ENCODE results near the gene SYAP1. TPM values are rescaled to one million over a fixed set of nuclear protein-coding genes. Genes with fewer than 3 reads are reported as not detected.
"Not testable (repeated sequence)": the region's sequence is repeated elsewhere in the genome, so short reads cannot be mapped to it uniquely, and the experiment has no call there.

The SYAP1 gene
- total RNA-seq, 2 experiments from 2014 or later, result 19.7 to 20.0 TPM

DNA sequence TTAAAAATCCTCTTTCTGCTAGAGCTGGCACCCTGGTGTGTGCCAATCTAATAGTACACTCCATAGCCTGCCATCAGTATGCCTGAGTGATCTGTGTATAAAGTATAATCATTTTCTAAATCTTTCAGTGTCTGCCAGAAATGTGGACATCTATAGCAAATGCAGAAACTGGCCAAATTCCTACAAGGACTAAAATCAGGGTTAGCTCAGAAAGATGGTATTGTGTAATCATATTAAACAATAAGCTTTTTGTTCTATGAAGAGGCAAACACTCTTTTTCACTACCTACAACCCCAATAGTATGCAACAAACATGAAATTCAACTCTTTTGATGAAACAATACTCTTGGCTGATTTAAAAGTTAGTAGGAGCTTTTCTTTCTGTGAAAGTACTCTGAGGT is 59.1 kb downstream of the SYAP1 start:
- H3K36me3 ChIP-seq (ENCODE audit: insufficient read depth, low read length), result no peaks in the 10 kb centered on the region
- ChIA-PET CTCF (ENCODE audit: unreplicated experiment) (no interaction called here), POLR2A (interaction anchor here (0.6 to 0.8 kb wide), 2 partner anchors 16 to 26 kb away, joined by 3 to 4 read pairs; no protein-coding TSS in a partner anchor)
- TF ChIP-seq, protein P1, sequence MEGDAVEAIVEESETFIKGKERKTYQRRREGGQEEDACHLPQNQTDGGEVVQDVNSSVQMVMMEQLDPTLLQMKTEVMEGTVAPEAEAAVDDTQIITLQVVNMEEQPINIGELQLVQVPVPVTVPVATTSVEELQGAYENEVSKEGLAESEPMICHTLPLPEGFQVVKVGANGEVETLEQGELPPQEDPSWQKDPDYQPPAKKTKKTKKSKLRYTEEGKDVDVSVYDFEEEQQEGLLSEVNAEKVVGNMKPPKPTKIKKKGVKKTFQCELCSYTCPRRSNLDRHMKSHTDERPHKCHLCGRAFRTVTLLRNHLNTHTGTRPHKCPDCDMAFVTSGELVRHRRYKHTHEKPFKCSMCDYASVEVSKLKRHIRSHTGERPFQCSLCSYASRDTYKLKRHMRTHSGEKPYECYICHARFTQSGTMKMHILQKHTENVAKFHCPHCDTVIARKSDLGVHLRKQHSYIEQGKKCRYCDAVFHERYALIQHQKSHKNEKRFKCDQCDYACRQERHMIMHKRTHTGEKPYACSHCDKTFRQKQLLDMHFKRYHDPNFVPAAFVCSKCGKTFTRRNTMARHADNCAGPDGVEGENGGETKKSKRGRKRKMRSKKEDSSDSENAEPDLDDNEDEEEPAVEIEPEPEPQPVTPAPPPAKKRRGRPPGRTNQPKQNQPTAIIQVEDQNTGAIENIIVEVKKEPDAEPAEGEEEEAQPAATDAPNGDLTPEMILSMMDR (conservative IDR thresholded peaks at IDR 0.05; ENCODE audit: low read length), result no peak
- no peak for TF ChIP-seq EZH2phosphoT487 (IDR thresholded peaks at IDR 0.05; ENCODE audit: borderline replicate concordance, low read depth, low read length)
- no TSS peak for BruUV-seq (replicated peaks)
- no peak overlapping the region for H3K4me3 ChIP-seq (ENCODE audit: low read depth, low read length, poor library complexity, severe bottlenecking)
- no peaks in the 10 kb centered on the region for H4K20me1 ChIP-seq (ENCODE audit: insufficient read depth, low read length)
- H3K4me2 ChIP-seq (ENCODE audit: low read length), result no peak overlapping the region
- no peak overlapping the region for H3K27ac ChIP-seq (ENCODE audit: low read depth, low read length, poor library complexity, severe bottlenecking)
- DNase-seq (ENCODE audit: low spot score), result no peak
- H3K4me1 ChIP-seq (ENCODE audit: insufficient read depth, low read length, poor library complexity, severe bottlenecking), result no peaks in the 10 kb centered on the region
- H3K79me2 ChIP-seq (ENCODE audit: insufficient read depth, low read depth, low read length), result no peaks in the 10 kb centered on the region
- intact Hi-C loops (cut with micrococcal nuclease; ENCODE audit: unreplicated experiment), result no loop called here
- H2AFZ ChIP-seq (ENCODE audit: low read length), result no peak overlapping the region
- H3K9me2 ChIP-seq (ENCODE audit: insufficient read depth, low read length), result no peaks in the 10 kb centered on the region
- no peaks in the 10 kb centered on the region for H3K9me3 ChIP-seq (ENCODE audit: low read length)

- no peaks in the 10 kb centered on the region for H3K9me2 ChIP-seq (ENCODE audit: insufficient read depth, low read length)
- ChIA-PET CTCF (ENCODE audit: unreplicated experiment) (no interaction called here), POLR2A (interaction anchor here (0.6 to 0.8 kb wide), 2 partner anchors 16 to 26 kb away, joined by 3 to 4 read pairs; no protein-coding TSS in a partner anchor)
- DNase-seq (ENCODE audit: low spot score), result no peak
- no peak overlapping the region for H2AFZ ChIP-seq (ENCODE audit: low read length)
- H3K79me2 ChIP-seq (ENCODE audit: insufficient read depth, low read depth, low read length), result no peaks in the 10 kb centered on the region
- no peak overlapping the region for H3K4me3 ChIP-seq (ENCODE audit: low read depth, low read length, poor library complexity, severe bottlenecking)
- TF ChIP-seq, protein P1 (conservative IDR thresholded peaks at IDR 0.05; ENCODE audit: low read length), result no peak
- TF ChIP-seq EZH2phosphoT487 (IDR thresholded peaks at IDR 0.05; ENCODE audit: borderline replicate concordance, low read depth, low read length), result no peak
- H3K4me2 ChIP-seq (ENCODE audit: low read length), result no peak overlapping the region
- no TSS peak for BruUV-seq (replicated peaks)
- no peak overlapping the region for H3K27ac ChIP-seq (ENCODE audit: low read depth, low read length, poor library complexity, severe bottlenecking)
- no peaks in the 10 kb centered on the region for H3K4me1 ChIP-seq (ENCODE audit: insufficient read depth, low read length, poor library complexity, severe bottlenecking)
- no peaks in the 10 kb centered on the region for H4K20me1 ChIP-seq (ENCODE audit: insufficient read depth, low read length)
- intact Hi-C loops (cut with micrococcal nuclease; ENCODE audit: unreplicated experiment), result no loop called here
- no peaks in the 10 kb centered on the region for H3K9me3 ChIP-seq (ENCODE audit: low read length)
- H3K36me3 ChIP-seq (ENCODE audit: insufficient read depth, low read length), result no peaks in the 10 kb centered on the region
Observed at GRCh38 chrX:16778993-16779392, 59.6 kb downstream of the SYAP1 start.

DNA sequence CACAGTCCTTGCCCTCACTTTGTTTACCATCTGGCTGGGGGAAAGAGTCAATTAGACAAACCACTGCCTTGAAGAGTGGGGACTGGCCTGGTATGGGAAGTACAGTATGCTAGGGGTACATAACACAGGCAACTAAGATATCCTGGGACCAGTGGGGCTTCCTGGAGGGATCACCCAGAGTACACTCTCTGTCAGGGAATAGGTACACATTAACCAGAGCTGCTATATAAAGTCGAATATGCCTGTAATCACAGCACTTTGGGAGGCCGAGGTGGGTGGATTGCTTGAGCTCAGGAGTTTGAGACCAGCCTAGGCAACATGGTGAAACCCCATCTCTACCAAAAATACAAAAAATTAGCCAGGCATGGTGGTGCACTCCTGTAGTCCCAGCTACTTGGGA is 60.4 kb downstream of the SYAP1 start:
- CTCF ChIA-PET (ENCODE audit: unreplicated experiment); H3K9me3 ChIP-seq (ENCODE audit: low read length); H4K20me1 ChIP-seq (ENCODE audit: insufficient read depth, low read length); H2AFZ ChIP-seq (ENCODE audit: low read length); DNase-seq (ENCODE audit: low spot score); POLR2A ChIA-PET; H3K9me2 ChIP-seq (ENCODE audit: insufficient read depth, low read length); H3K36me3 ChIP-seq (ENCODE audit: insufficient read depth, low read length); H3K4me3 ChIP-seq (ENCODE audit: low read depth, low read length, poor library complexity, severe bottlenecking); H3K4me1 ChIP-seq (ENCODE audit: insufficient read depth, low read length, poor library complexity, severe bottlenecking); H3K4me2 ChIP-seq (ENCODE audit: low read length); intact Hi-C loops (cut with micrococcal nuclease; ENCODE audit: unreplicated experiment); H3K27ac ChIP-seq (ENCODE audit: low read depth, low read length, poor library complexity, severe bottlenecking); BruUV-seq (replicated peaks); H3K79me2 ChIP-seq (ENCODE audit: insufficient read depth, low read depth, low read length): not testable (repeated sequence)
